Measurements from ENCODE around the gene RNF13. TPM values are rescaled to one million over a fixed set of nuclear protein-coding genes. Genes with fewer than 3 reads are reported as not detected.
A peak's percentile ranks its signal among the peaks of the same experiment; 100 is the strongest.

RNF13 gene
- total and polyA plus RNA-seq, 2 of the 4 experiments (the other 2 are of a cell fraction) = 12.8 to 29.8 TPM

DNA sequence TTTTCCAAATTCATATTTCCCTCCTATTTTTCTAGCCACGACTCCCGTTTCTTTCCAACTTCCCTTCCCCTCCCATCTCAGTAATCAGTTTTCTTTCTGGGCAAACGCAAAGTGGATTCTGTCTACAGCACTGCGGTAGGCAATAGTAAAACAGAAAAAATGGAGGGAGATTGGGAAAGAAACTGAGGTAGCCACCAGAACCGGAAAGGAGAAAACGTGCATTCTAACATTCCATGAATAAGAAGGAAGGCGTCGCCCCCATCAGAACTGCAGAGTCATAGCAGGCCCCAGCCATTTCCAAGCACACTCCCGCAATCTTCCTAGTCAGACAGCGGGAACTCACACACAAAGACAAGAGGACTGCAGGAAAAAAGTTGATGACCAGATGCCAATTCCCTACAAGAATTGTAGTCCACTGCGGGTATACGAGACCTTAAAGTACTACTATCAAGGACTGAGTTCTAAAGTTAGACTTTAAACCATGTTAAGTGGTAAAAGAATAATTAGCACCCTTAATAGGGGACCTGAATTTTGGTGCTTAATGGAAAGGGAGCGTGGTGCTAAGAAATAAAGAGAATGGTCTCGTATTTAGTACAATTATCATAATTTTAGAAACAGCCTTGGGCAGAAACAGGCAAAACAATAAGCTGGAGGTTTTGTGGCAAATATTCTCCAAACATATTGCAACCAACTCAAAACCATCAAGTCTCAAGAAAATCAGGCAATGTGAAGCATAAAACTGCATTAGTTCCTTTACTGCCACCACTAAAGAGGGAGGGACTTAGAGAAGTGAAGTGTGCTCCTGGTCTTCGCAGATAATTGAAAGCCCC, 156.3 kb downstream of the RNF13 start (continued):
- TF ChIP-seq RAD21 (IDR thresholded peaks at IDR 0.05; ENCODE audit: low read length) = peak; percentile 42
- TF ChIP-seq MXI1 (IDR thresholded peaks at IDR 0.05; ENCODE audit: borderline replicate concordance, low read depth, low read length) = peak; percentile 70; the same call in 1 of the 2 replicates
- TF ChIP-seq RCOR1 (IDR thresholded peaks at IDR 0.05; ENCODE audit: insufficient replicate concordance, low read length) = no peak

Data from IMR-90 (cell line).